ENCODE results near the gene PPP3CA.

PPP3CA gene

GRCh38 chr4:101183221-101183620 is 164.1 kb downstream of the PPP3CA start:
- TF ChIP-seq USF1 (IDR thresholded peaks at IDR 0.05) (no peak), CREB1 (IDR thresholded peaks at IDR 0.05; ENCODE audit: low read depth) (no peak), FOXM1 (IDR thresholded peaks at IDR 0.05; ENCODE audit: borderline replicate concordance, low read depth) (no peak), ZBTB7A (IDR thresholded peaks at IDR 0.05; ENCODE audit: low read depth) (no peak), MAX (IDR thresholded peaks at IDR 0.05) (no peak), TAF1 (IDR thresholded peaks at IDR 0.05; ENCODE audit: low read depth) (no peak)

GRCh38 chr4:101178731-101179130 is 168.6 kb downstream of the PPP3CA start:
- TF ChIP-seq MAX (IDR thresholded peaks at IDR 0.05) (no peak), NFIC (IDR thresholded peaks at IDR 0.05) (no peak), TEAD4 (IDR thresholded peaks at IDR 0.05) (no peak), REST (IDR thresholded peaks at IDR 0.05; ENCODE audit: low read depth) (no peak)

DNA sequence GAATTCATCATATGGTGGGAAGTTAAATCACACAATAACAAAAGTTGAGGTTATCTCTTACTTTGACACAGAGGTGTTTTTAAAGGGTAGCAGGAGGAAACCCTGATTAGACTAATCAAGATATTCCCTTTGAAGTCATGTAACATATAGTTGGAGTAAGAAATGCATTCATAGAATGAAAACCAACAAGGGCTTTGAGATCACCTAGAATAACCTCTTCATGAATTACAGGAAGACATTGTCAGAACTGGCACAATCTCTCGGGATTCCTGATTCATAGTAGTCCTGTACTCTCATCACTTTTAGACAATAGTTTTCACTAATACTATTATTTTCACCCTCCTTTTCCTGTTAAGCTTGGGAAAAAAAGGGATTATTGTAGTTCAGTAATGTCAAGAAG is 170.2 kb downstream of the PPP3CA start:
- TF ChIP-seq CREB1 (IDR thresholded peaks at IDR 0.05; ENCODE audit: low read depth) (no peak), REST (IDR thresholded peaks at IDR 0.05; ENCODE audit: low read depth) (no peak), EP300 (IDR thresholded peaks at IDR 0.05; ENCODE audit: borderline replicate concordance) (no peak), TEAD4 (IDR thresholded peaks at IDR 0.05) (no peak), EGR1 (IDR thresholded peaks at IDR 0.05) (no peak), FOXM1 (IDR thresholded peaks at IDR 0.05; ENCODE audit: borderline replicate concordance, low read depth) (no peak), ZBTB7A (IDR thresholded peaks at IDR 0.05; ENCODE audit: low read depth) (no peak), NFIC (IDR thresholded peaks at IDR 0.05) (no peak), MAX (IDR thresholded peaks at IDR 0.05) (no peak), CEBPB (IDR thresholded peaks at IDR 0.05) (no peak), TCF12 (IDR thresholded peaks at IDR 0.05; ENCODE audit: low read depth) (no peak), USF1 (IDR thresholded peaks at IDR 0.05) (no peak), YY1 (IDR thresholded peaks at IDR 0.05; ENCODE audit: low read depth) (no peak), RAD21 (IDR thresholded peaks at IDR 0.05; ENCODE audit: low read depth) (no peak)

GRCh38 chr4:101175896-101176676 is 171.2 kb downstream of the PPP3CA start:
- TF ChIP-seq FOXM1 (IDR thresholded peaks at IDR 0.05; ENCODE audit: borderline replicate concordance, low read depth), result no peak
- no peak for TF ChIP-seq CREB1 (IDR thresholded peaks at IDR 0.05; ENCODE audit: low read depth)
- no peak for TF ChIP-seq NFIC (IDR thresholded peaks at IDR 0.05)
- TF ChIP-seq REST (IDR thresholded peaks at IDR 0.05; ENCODE audit: low read depth), result no peak
- TF ChIP-seq EGR1 (IDR thresholded peaks at IDR 0.05), result no peak
- no peak for TF ChIP-seq TCF12 (IDR thresholded peaks at IDR 0.05; ENCODE audit: low read depth)
